Activated CD8-positive, alpha-beta T cell treated with anti-CD3 and anti-CD28 coated beads for 36 hours (primary cell): Measurements from ENCODE around the gene BMX. TPM values are rescaled to one million over a fixed set of nuclear protein-coding genes. Genes with fewer than 3 reads are reported as not detected.

ENCODE experiments used
- ATAC-seq: fragments of 200-7000 bp; cut with Tn5 transposase; one replicate; pipeline ENCODE4 v1.10.0; 2021; ENCODE audit warnings: mild to moderate bottlenecking, moderate library complexity
- CTCF ChIA-PET: fragments of 350-600 bp; sonication (Branson Sonifier 250); formaldehyde crosslinking; loops from one replicate; lab custom pipeline; 2021; ENCODE audit warnings: antibody characterized with exemption; lab: Charles Lee
- POLR2A ChIA-PET: fragments of 350-600 bp; sonication (Branson Sonifier 250); formaldehyde crosslinking; loops from one replicate; lab custom pipeline; 2021; ENCODE audit warnings: antibody characterized with exemption; lab: Charles Lee
- DNase-seq: peaks from one replicate; pipeline ENCODE4 v3.0.0-alpha.2; 2020
- H3K27ac Mint-ChIP-seq: one replicate; pipeline ENCODE4 v1.8.0; 2021; ENCODE audit warnings: mild to moderate bottlenecking, mixed read lengths
- H3K27me3 Mint-ChIP-seq: one replicate; pipeline ENCODE4 v1.8.0; 2021; ENCODE audit warnings: mixed read lengths
- H3K36me3 Mint-ChIP-seq: one replicate; pipeline ENCODE4 v1.8.0; 2021; ENCODE audit warnings: low read depth, mixed read lengths
- H3K4me1 Mint-ChIP-seq: one replicate; pipeline ENCODE4 v1.8.0; 2021; ENCODE audit warnings: low read depth, mixed read lengths
- H3K4me3 Mint-ChIP-seq: one replicate; pipeline ENCODE4 v1.8.0; 2021; ENCODE audit warnings: mild to moderate bottlenecking, moderate library complexity, mixed read lengths
- H3K9me3 Mint-ChIP-seq: one replicate; pipeline ENCODE4 v1.8.0; 2021; ENCODE audit warnings: mixed read lengths
- intact Hi-C: fragments of 100-400 bp; cut with micrococcal nuclease; formaldehyde crosslinking; loops from one replicate; pipeline ENCODE4 v1.10.0; 2022
- total RNA-seq, 2 experiments: library from RNA; stranded (reverse); gene quantifications; one replicate each; pipeline ENCODE4 v1.2.3, GENCODE V29; 2021
- TF ChIP-seq, protein P1 (sequence below): fragments of 200-600 bp; IDR thresholded peaks from one replicate; pipeline ENCODE4 v1.8.0; 2022; ENCODE audit warnings: antibody characterized with exemption, mild to moderate bottlenecking

The BMX gene
- total RNA-seq, 2 experiments from 2014 or later, result not detected

DNA sequence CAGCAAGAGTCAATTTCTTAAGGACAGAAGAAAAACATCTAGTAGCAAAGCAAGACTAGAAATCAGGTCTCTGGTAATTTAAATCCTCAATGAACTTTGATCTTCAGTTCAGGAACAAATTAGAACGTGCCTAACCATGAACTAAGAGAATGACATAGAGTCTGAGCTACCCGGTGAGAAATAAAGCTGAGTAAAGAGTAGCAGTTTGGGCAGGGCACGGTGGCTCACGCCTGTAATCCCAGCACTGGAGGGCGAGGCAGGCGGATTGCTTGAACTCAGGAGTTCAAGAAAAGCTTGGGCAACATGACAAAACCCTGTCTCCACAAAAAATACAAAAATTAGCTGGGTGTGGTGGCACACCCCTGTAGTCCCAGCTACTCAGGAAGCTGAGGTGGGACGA, 62.4 kb downstream of the BMX start:
- intact Hi-C loops, result no loop called here
- H3K27me3 Mint-ChIP-seq, result peaks cover 6% of the 10 kb centered on the region
- no peaks in the 10 kb centered on the region for H3K4me1 Mint-ChIP-seq
- POLR2A ChIA-PET, result no interaction called here
- H3K4me3 Mint-ChIP-seq, result no peak overlapping the region
- H3K36me3 Mint-ChIP-seq, result no peaks in the 10 kb centered on the region
- CTCF ChIA-PET, result interaction anchor here (0.9 kb wide), 1 partner anchor 91 kb away, joined by 3 read pairs; no protein-coding TSS in a partner anchor
- no peak overlapping the region for H3K27ac Mint-ChIP-seq
- no peak for ATAC-seq
- DNase-seq, result no peak
- TF ChIP-seq, protein P1, sequence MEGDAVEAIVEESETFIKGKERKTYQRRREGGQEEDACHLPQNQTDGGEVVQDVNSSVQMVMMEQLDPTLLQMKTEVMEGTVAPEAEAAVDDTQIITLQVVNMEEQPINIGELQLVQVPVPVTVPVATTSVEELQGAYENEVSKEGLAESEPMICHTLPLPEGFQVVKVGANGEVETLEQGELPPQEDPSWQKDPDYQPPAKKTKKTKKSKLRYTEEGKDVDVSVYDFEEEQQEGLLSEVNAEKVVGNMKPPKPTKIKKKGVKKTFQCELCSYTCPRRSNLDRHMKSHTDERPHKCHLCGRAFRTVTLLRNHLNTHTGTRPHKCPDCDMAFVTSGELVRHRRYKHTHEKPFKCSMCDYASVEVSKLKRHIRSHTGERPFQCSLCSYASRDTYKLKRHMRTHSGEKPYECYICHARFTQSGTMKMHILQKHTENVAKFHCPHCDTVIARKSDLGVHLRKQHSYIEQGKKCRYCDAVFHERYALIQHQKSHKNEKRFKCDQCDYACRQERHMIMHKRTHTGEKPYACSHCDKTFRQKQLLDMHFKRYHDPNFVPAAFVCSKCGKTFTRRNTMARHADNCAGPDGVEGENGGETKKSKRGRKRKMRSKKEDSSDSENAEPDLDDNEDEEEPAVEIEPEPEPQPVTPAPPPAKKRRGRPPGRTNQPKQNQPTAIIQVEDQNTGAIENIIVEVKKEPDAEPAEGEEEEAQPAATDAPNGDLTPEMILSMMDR, result no peak
- no peaks in the 10 kb centered on the region for H3K9me3 Mint-ChIP-seq

DNA sequence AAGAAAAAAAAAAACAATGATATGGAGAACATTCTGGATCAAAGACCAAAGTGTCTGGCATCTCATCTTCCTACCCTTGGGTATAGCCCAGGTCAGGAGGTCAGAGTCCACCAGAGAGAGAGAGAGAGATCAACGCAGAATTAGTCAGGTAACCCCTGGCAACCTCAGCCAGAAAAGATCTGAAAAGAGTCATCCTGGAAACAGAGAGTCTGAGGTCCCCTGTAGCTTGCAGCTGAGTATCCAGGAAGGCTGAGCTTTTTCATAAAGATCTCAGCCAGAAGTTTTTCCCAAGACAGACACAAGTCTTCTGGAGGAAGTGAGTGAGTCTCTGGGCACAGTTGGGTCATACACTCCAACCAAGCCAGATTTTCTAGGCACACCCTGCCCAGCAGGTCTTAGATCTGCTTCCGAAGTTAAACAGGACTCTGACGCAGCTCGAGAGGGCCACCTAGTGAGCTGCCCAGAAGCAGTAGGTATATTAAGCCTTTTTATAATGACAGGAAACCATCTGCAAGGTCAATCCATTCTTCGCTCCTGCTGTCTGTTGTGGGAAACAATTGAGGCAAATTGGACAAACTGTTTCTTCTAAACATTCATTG, 64.5 kb downstream of the BMX start:
- Mint-ChIP-seq H3K27ac (no peak overlapping the region), H3K27me3 (peaks cover 6% of the 10 kb centered on the region), H3K9me3 (no peaks in the 10 kb centered on the region), H3K36me3 (no peaks in the 10 kb centered on the region), H3K4me1 (no peaks in the 10 kb centered on the region), H3K4me3 (no peak overlapping the region)
- ChIA-PET CTCF (interaction anchor here (1.2 to 2.3 kb wide), 7 partner anchors 11 to 215 kb away, joined by 3 to 15 read pairs (median 3); partner anchors contain the start of gene BMX), POLR2A (interaction anchor here (0.5 kb wide), 1 partner anchor 119 kb away, joined by 3 read pairs; no protein-coding TSS in a partner anchor)
- intact Hi-C loops, result loop anchor here (1.0 kb wide), 1 partner anchor 94 kb away; no protein-coding TSS in a partner anchor
- ATAC-seq (peak; percentile 62), DNase-seq (peak; percentile 59)
- TF ChIP-seq, protein P1, result peak; percentile 17

DNA sequence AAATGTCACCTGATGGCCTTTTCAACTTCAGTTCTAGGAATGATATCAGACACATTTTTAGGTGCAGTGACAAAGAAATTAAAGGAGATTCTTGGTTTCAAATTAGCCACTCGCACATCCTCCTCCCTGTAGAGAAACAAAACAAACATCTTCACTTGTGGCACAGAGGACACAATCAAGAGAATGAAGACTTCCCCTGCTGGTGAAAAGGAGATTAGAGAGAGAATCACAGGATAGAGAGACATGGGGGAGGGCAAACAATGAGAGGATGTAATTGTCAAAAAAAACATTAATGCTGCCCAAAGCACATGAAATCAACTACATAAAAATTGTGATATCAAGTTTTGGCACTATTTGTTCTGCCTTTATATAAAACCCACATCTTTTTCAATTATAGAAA, 65.6 kb downstream of the BMX start:
- ChIA-PET CTCF (interaction anchor here (2.3 kb wide), 1 partner anchor 67 kb away, joined by 15 read pairs; the partner anchor contains the start of gene BMX), POLR2A (no interaction called here)
- no peaks in the 10 kb centered on the region for H3K9me3 Mint-ChIP-seq
- H3K27me3 Mint-ChIP-seq, result peaks cover 8% of the 10 kb centered on the region
- TF ChIP-seq, protein P1, result no peak
- DNase-seq, result no peak
- intact Hi-C loops, result no loop called here
- H3K4me3 Mint-ChIP-seq, result no peak overlapping the region
- H3K36me3 Mint-ChIP-seq, result no peaks in the 10 kb centered on the region
- ATAC-seq, result no peak
- H3K27ac Mint-ChIP-seq, result peak overlapping the region; percentile 49
- H3K4me1 Mint-ChIP-seq, result no peaks in the 10 kb centered on the region

DNA sequence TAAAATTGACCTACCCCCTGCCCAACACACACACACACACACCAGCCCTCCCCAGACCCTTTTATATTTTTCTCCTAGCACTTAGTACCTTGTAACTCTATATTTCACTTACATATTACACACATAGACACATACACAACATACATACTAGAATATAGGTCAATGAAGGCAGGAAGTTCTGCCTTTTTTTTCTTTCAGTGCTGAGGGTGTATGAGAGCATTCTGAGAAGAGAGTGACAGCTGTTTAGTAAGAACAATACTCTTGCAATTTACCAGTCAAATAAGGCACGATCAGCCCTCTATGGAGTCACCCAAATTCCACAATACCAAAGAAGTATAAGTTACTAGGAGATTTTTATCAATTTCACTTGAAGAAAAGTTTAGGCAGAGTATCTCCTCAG, 66.7 kb downstream of the BMX start:
- TF ChIP-seq, protein P1, result no peak
- ATAC-seq (no peak), DNase-seq (no peak)
- H3K4me3 Mint-ChIP-seq, result no peak overlapping the region
- no peaks in the 10 kb centered on the region for H3K36me3 Mint-ChIP-seq
- intact Hi-C loops, result no loop called here
- peak overlapping the region; percentile 71 for H3K27ac Mint-ChIP-seq
- ChIA-PET CTCF (no interaction called here), POLR2A (no interaction called here)
- H3K27me3 Mint-ChIP-seq, result peaks cover 8% of the 10 kb centered on the region
- no peaks in the 10 kb centered on the region for H3K9me3 Mint-ChIP-seq
- no peaks in the 10 kb centered on the region for H3K4me1 Mint-ChIP-seq

DNA sequence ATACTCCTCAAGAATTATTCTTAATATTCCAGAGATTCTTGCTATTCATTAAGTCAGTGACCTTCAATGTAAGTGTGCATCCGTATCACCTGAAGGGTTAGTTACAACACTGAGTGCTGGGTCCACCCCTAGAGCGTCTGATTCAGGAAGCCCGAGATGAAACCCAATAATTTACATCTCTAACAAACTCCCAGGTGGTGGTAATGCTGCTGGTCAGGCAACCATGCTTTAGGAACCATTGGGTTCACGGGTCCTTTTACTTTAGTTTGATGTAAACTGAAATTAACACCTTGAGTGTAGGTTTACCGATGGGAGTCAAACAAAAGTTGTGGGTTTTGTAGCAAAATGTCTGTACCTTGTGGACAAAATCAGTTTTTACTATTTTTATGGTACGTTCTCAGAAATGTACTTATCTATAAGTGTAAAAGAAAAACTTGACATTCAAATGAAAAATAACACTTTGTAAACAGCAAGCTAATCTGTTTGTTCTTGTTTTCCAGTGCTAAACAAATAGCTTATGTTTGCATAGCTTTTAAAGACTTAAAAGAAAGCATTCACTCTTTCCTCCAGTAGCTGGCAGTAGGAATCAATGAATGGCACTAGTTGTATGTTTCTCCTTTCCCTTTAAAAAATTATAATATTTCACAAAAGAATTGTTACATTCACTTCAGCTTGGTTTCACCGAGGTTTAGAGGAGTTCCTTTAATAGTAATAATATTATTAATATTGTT, 67.4 kb downstream of the BMX start:
- no peak overlapping the region for H3K4me3 Mint-ChIP-seq
- H3K9me3 Mint-ChIP-seq, result no peaks in the 10 kb centered on the region
- H3K36me3 Mint-ChIP-seq, result no peaks in the 10 kb centered on the region
- TF ChIP-seq, protein P1, result no peak
- H3K27me3 Mint-ChIP-seq, result peaks cover 10% of the 10 kb centered on the region
- ATAC-seq (no peak), DNase-seq (no peak)
- no peak overlapping the region for H3K27ac Mint-ChIP-seq
- intact Hi-C loops, result no loop called here
- no peaks in the 10 kb centered on the region for H3K4me1 Mint-ChIP-seq
- ChIA-PET POLR2A (no interaction called here), CTCF (no interaction called here)
